Measurements from ENCODE around the gene CAMK2B. TPM values are rescaled to one million over a fixed set of nuclear protein-coding genes. Genes with fewer than 3 reads are reported as not detected.

The CAMK2B gene
- total RNA-seq, 1 experiment from 2014 or later: 0.34 TPM

- Histone ChIP-seq H3K4me2 (ENCODE audit: low read length) (peak overlapping the region; percentile 14; the same call in 1 of the 2 replicates), H2AFZ (ENCODE audit: low read depth, low read length, poor library complexity, severe bottlenecking) (no peak overlapping the region), H3K9me3 (ENCODE audit: control insufficient read depth in 1 of 2, insufficient read depth in 1 of 2, low read depth in 1 of 2, low read length in 2 of 2) (no peaks in the 10 kb centered on the region), H3K9ac (ENCODE audit: low read length) (no peak overlapping the region), H3K27ac (ENCODE audit: low read depth, low read length) (no peak overlapping the region), H3K79me2 (ENCODE audit: insufficient read depth, low read length) (no peaks in the 10 kb centered on the region), H3K4me3 (replicated peaks in 1 of 2; ENCODE audit: low read depth in 1 of 2, low read length in 2 of 2) (no peak overlapping the region), H3K27me3 (ENCODE audit: insufficient read depth, low read length) (no peaks in the 10 kb centered on the region), H3K9me2 (ENCODE audit: insufficient read depth) (no peaks in the 10 kb centered on the region), H3K36me3 (ENCODE audit: control insufficient read depth in 1 of 2, insufficient read depth in 2 of 2, low read length in 2 of 2) (no peaks in the 10 kb centered on the region), H4K20me1 (ENCODE audit: insufficient read depth) (no peaks in the 10 kb centered on the region), H3K4me1 (ENCODE audit: control insufficient read depth in 1 of 2, insufficient read depth in 2 of 2, low read length in 2 of 2) (peaks cover 0 to 16% of the 10 kb centered on the region in 2 experiments; a peak in 1 of 4 replicates)
- POLR2A ChIA-PET: no interaction called here
- no peak for ATAC-seq
- no peak for DNase-seq (ENCODE audit: low read depth, low spot score)
- intact Hi-C loops (cut with micrococcal nuclease): no loop called here
- BruUV-seq (replicated peaks): TSS peak; percentile 90
- CTCF ChIA-PET: no interaction called here
- no peak for TF ChIP-seq REST (IDR thresholded peaks at IDR 0.05; ENCODE audit: low read depth)
- no peak for TF ChIP-seq ZFX (IDR thresholded peaks at IDR 0.05)
- TF ChIP-seq FOSL1 (IDR thresholded peaks at IDR 0.05; ENCODE audit: low read depth): no peak
- TF ChIP-seq CTCF (IDR thresholded peaks at IDR 0.05 in 2 of 3, conservative IDR thresholded peaks at IDR 0.05 in 1 of 3; ENCODE audit: borderline replicate concordance in 1 of 3, insufficient read depth in 1 of 3, low read depth in 2 of 3, low read length in 2 of 3): no peak
- TF ChIP-seq SP1 (IDR thresholded peaks at IDR 0.05; ENCODE audit: low read depth): no peak
- no peak for TF ChIP-seq CEBPB (IDR thresholded peaks at IDR 0.05; ENCODE audit: low read depth)
- no peak for TF ChIP-seq ELF1 (IDR thresholded peaks at IDR 0.05; ENCODE audit: borderline replicate concordance, low read depth)
- no peak for TF ChIP-seq EZH2phosphoT487 (IDR thresholded peaks at IDR 0.05; ENCODE audit: borderline replicate concordance)
- no peak for TF ChIP-seq ZNF274 (IDR thresholded peaks at IDR 0.05; ENCODE audit: low read depth, low read length)
- no peak for TF ChIP-seq JUND (IDR thresholded peaks at IDR 0.05)
- RAD21 ChIA-PET (ENCODE audit: low non-redundant PET in 1 of 2, low total read pairs in 2 of 2, uncharacterized antibody in 2 of 2, unreplicated experiment in 2 of 2): no interaction called here
Observed at GRCh38 chr7:44194562-44195145, 130.7 kb downstream of the CAMK2B start.
